IMR-90 (cell line): ENCODE results near the gene CCDC180. TPM values are rescaled to one million over a fixed set of nuclear protein-coding genes. Genes with fewer than 3 reads are reported as not detected.

Experiments
- ATAC-seq: fragments of 200-7000 bp; cut with Tn5 transposase; 2 replicates; pipeline ENCODE4 v1.9.1; 2020; ENCODE audit warnings: low read depth, mild to moderate bottlenecking, moderate library complexity
- BruUV-seq: library from RNA; stranded (reverse); fragments of 400-500 nt; replicated peaks from 2 replicates; lab custom pipeline; 2021; lab: Mats Ljungman, UMichigan
- CTCF ChIA-PET: fragments of 300-600 bp; formaldehyde crosslinking; extraction: SDS; loops from one replicate; lab custom pipeline; 2021; ENCODE audit warnings: antibody characterized with exemption; lab: Yijun Ruan, JAX
- POLR2A ChIA-PET: fragments of 300-600 bp; sonication (Branson Sonifier 250); formaldehyde crosslinking; loops from one replicate; lab custom pipeline; 2022; ENCODE audit warnings: antibody characterized with exemption; ENCODE audit not compliant: unreplicated experiment; lab: Charles Lee
- DNase-seq: peaks from one replicate; pipeline ENCODE4 v3.0.0; 2013
- H2AFZ ChIP-seq: replicated peaks from 2 replicates; pipeline ENCODE3; 2013; ENCODE audit warnings: low read length, mild to moderate bottlenecking; ENCODE audit not compliant: poor library complexity
- H2AK5ac ChIP-seq: 2 replicates; pipeline ENCODE4 v1.6.1; 2013; ENCODE audit warnings: low read depth, low read length, inconsistent platforms
- H2AK9ac ChIP-seq: replicated peaks from 2 replicates; pipeline ENCODE3; 2013; ENCODE audit warnings: mild to moderate bottlenecking, low read depth, low read length, moderate library complexity; ENCODE audit not compliant: poor library complexity
- H2BK120ac ChIP-seq: 2 replicates; pipeline ENCODE4 v1.6.1; 2013; ENCODE audit warnings: low read depth, low read length, inconsistent platforms
- H2BK15ac ChIP-seq: 3 replicates; pipeline ENCODE4 v1.6.1; 2013; ENCODE audit warnings: low read depth, low read length, inconsistent platforms
- H2BK20ac ChIP-seq: 2 replicates; pipeline ENCODE4 v1.6.1; 2013; ENCODE audit warnings: low read depth, mild to moderate bottlenecking, inconsistent platforms, low read length, moderate library complexity
- H2BK5ac ChIP-seq: 2 replicates; pipeline ENCODE4 v1.6.1; 2013; ENCODE audit warnings: mild to moderate bottlenecking, low read depth, low read length, inconsistent platforms; ENCODE audit not compliant: poor library complexity, severe bottlenecking
- H3K14ac ChIP-seq: replicated peaks from 2 replicates; pipeline ENCODE4 v1.6.1; 2013; ENCODE audit warnings: low read depth, low read length, inconsistent platforms
- H3K18ac ChIP-seq: 2 replicates; pipeline ENCODE4 v1.6.1; 2013; ENCODE audit warnings: low read depth, low read length, control low read depth
- H3K23ac ChIP-seq: 2 replicates; pipeline ENCODE4 v1.6.1; 2013; ENCODE audit warnings: low read depth, low read length, inconsistent platforms
- H3K27ac ChIP-seq: 2 replicates; pipeline ENCODE4 v1.5.1; 2013; ENCODE audit warnings: mild to moderate bottlenecking, control low read depth, low read length; ENCODE audit not compliant: insufficient read depth
- H3K27me3 ChIP-seq: 2 replicates; pipeline ENCODE4 v1.6.1; 2013; ENCODE audit warnings: low read length; ENCODE audit not compliant: control insufficient read depth, insufficient read depth
- H3K36me3 ChIP-seq: 2 replicates; pipeline ENCODE4 v1.6.1; 2013; ENCODE audit warnings: low read length, mixed read lengths; ENCODE audit not compliant: control insufficient read depth, insufficient read depth
- H3K4ac ChIP-seq: 2 replicates; pipeline ENCODE4 v1.6.1; 2013; ENCODE audit warnings: low read depth, low read length, inconsistent platforms
- H3K4me1 ChIP-seq: 2 replicates; pipeline ENCODE4 v1.6.1; 2013; ENCODE audit warnings: low read length, mixed read lengths; ENCODE audit not compliant: control insufficient read depth, insufficient read depth
- H3K4me2 ChIP-seq: 2 replicates; pipeline ENCODE4 v1.6.1; 2013; ENCODE audit warnings: low read depth, mild to moderate bottlenecking, control low read depth, low read length, moderate library complexity
- H3K4me3 ChIP-seq: 2 replicates; pipeline ENCODE4 v1.5.1; 2013; ENCODE audit warnings: low read depth, mild to moderate bottlenecking, control low read depth, low read length, moderate library complexity; ENCODE audit not compliant: insufficient read depth
- H3K56ac ChIP-seq: 2 replicates; pipeline ENCODE4 v1.6.1; 2013; ENCODE audit warnings: low read length, inconsistent platforms; ENCODE audit not compliant: insufficient read depth; ENCODE audit errors: extremely low read depth
- H3K79me1 ChIP-seq, 2 experiments: 2 replicates each; pipeline ENCODE4 v1.6.1; 2013; ENCODE audit warnings: low read length in 2 of 2, inconsistent platforms in 1 of 2, low read depth in 1 of 2
- H3K9ac ChIP-seq: 2 replicates; pipeline ENCODE4 v1.6.1; 2013; ENCODE audit warnings: low read depth, low read length, control low read depth
- H3K9me1 ChIP-seq: 2 replicates; pipeline ENCODE4 v1.6.1; 2013; ENCODE audit warnings: low read length, inconsistent platforms; ENCODE audit not compliant: insufficient read depth
- H3K9me3 ChIP-seq: 2 replicates; pipeline ENCODE4 v1.6.1; 2013; ENCODE audit warnings: low read length; ENCODE audit not compliant: control insufficient read depth, insufficient read depth
- H4K20me1 ChIP-seq: 2 replicates; pipeline ENCODE4 v1.6.1; 2013; ENCODE audit warnings: low read length, inconsistent platforms; ENCODE audit not compliant: insufficient read depth
- H4K5ac ChIP-seq: 2 replicates; pipeline ENCODE4 v1.6.1; 2013; ENCODE audit warnings: mild to moderate bottlenecking, low read depth, low read length, control low read depth
- H4K8ac ChIP-seq, 2 experiments: 2 replicates each; pipeline ENCODE4 v1.6.1; 2013; ENCODE audit warnings: low read depth in 2 of 2, low read length in 2 of 2, control low read depth in 1 of 2, inconsistent platforms in 1 of 2
- H4K91ac ChIP-seq: 2 replicates; pipeline ENCODE4 v1.6.1; 2013; ENCODE audit warnings: low read depth, low read length, inconsistent platforms; ENCODE audit not compliant: insufficient read depth
- CEBPB ChIP-seq: IDR thresholded peaks from 2 replicates; pipeline ENCODE4 v1.6.1; 2012; ENCODE audit warnings: low read depth, low read length, improper control_type of control experiment
- CHD1 ChIP-seq: IDR thresholded peaks from 2 replicates; pipeline ENCODE4 v1.6.1; 2012; ENCODE audit warnings: low read depth, low read length, improper control_type of control experiment
- MAZ ChIP-seq: IDR thresholded peaks from 2 replicates; pipeline ENCODE4 v1.6.1; 2012; ENCODE audit warnings: low read depth, mild to moderate bottlenecking, low read length, improper control_type of control experiment, moderate library complexity, borderline replicate concordance
- NFE2L2 ChIP-seq: fragments of 150-350 bp; IDR thresholded peaks from 2 replicates; pipeline ENCODE4 v1.6.1; 2016; ENCODE audit warnings: low read depth, mild to moderate bottlenecking, low read length
- POLR2A ChIP-seq: IDR thresholded peaks from 2 replicates; pipeline ENCODE4 v1.6.1; 2012; ENCODE audit warnings: mild to moderate bottlenecking, low read depth, low read length
- RAD21 ChIP-seq: IDR thresholded peaks from 2 replicates; pipeline ENCODE4 v1.6.1; 2012; ENCODE audit warnings: low read length, improper control_type of control experiment
- RFX5 ChIP-seq: IDR thresholded peaks from 2 replicates; pipeline ENCODE4 v1.8.0; 2012; ENCODE audit warnings: low read depth, mild to moderate bottlenecking, low read length, moderate library complexity
- WGBS, 2 experiments: methylation state at CpG; one replicate each; pipeline versions ENCODE4 v1.1.5 to v1.1.7; 2013; ENCODE audit warnings: missing lambda C conversion rate in 2 of 2; ENCODE audit not compliant: insufficient read length in 1 of 2; ENCODE audit errors: extremely low coverage in 2 of 2; 5-methylcytosine and 5-hydroxymethylcytosine counted together
- dilution Hi-C: fragments of 300-500 bp; cut with HindIII; formaldehyde crosslinking; loops from one replicate; pipeline ENCODE4 v1.14.3; 2018; ENCODE audit warnings: low sequenced_read_pairs; ENCODE audit not compliant: unreplicated experiment
- in situ Hi-C: fragments of 300-500 bp; cut with MboI; formaldehyde crosslinking; loops from 3 replicates; pipeline ENCODE4 v1.14.3; 2019; ENCODE audit warnings: low sequenced_read_pairs, inconsistent platforms, mixed read lengths
- intact Hi-C: fragments of 100-400 bp; cut with micrococcal nuclease; formaldehyde crosslinking; loops from 2 replicates; pipeline ENCODE4 v1.10.0; 2022
- polyA plus RNA-seq, 3 experiments: library from polyadenylated mRNA; depleted of rRNA; stranded (reverse); fragments of >200 nt; gene quantifications; 2 replicates each; pipeline ENCODE4 v1.2.3, GENCODE V29; 2012; ENCODE audit warnings: low replicate concordance in 1 of 3
- total RNA-seq: library from RNA; depleted of rRNA; stranded (reverse); fragments of >200 nt; gene quantifications from 2 replicates; pipeline ENCODE4 v1.2.3, GENCODE V29; 2012
- TF ChIP-seq, protein P1 (sequence below): fragments of 150-350 bp; IDR thresholded peaks from 2 replicates; pipeline ENCODE4 v1.6.1; 2017; ENCODE audit warnings: mild to moderate bottlenecking, antibody characterized with exemption, low read length, low read depth
- TF ChIP-seq, protein P2 (sequence below): conservative IDR thresholded peaks from 2 replicates; pipeline ENCODE4 v1.5.1; 2012; ENCODE audit warnings: mild to moderate bottlenecking, low read depth, low read length, improper control_type of control experiment
- TF ChIP-seq, protein P3 (sequence below): fragments of 150-350 bp; IDR thresholded peaks from 2 replicates; pipeline ENCODE4 v1.6.1; 2016; ENCODE audit warnings: low read depth, mild to moderate bottlenecking, low read length, moderate library complexity, borderline replicate concordance

The CCDC180 gene
- total and polyA plus RNA-seq, 2 of the 4 experiments (the other 2 are of a cell fraction) = 0.24 to 0.90 TPM

DNA sequence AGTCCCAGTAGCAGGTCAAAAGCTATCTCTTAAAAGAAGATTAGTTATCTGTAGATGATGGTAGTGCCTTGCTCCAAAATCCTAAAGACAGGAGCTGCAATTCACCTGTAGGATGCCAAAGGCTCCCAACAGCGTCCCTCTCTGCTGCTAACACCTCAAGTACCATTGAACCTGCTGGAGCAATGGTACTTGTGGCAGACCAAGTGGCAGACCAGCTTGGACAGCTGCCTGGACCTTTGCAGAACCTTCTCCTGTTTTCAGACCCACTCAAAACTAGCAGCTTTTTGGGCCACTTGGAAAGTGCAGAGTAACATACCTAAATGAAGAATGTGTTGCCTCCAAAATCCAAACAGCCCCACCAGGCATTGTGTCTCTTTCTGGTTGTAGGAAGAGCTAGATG, 6.9 kb upstream of the CCDC180 start:
- Histone ChIP-seq H2BK20ac (no peak overlapping the region), H3K9me3 (no peaks in the 10 kb centered on the region), H3K14ac (no peak overlapping the region), H4K8ac (no peak overlapping the region), H2BK120ac (no peak overlapping the region), H3K4me2 (no peak overlapping the region), H4K91ac (no peak overlapping the region), H3K79me1 (no peaks in the 10 kb centered on the region), H3K18ac (no peak overlapping the region), H3K4me1 (no peaks in the 10 kb centered on the region), H2AK9ac (no peak overlapping the region), H3K56ac (no peak overlapping the region), H3K9me1 (no peaks in the 10 kb centered on the region), H2BK15ac (no peak overlapping the region), H2AK5ac (no peak overlapping the region), H4K20me1 (no peaks in the 10 kb centered on the region), H3K27ac (no peak overlapping the region), H2BK5ac (no peak overlapping the region), H3K27me3 (no peaks in the 10 kb centered on the region), H2AFZ (no peak overlapping the region), H3K36me3 (no peaks in the 10 kb centered on the region), H3K4me3 (no peak overlapping the region), H4K5ac (no peak overlapping the region), H3K23ac (no peak overlapping the region), H3K4ac (no peak overlapping the region), H3K9ac (no peak overlapping the region)
- CTCF ChIA-PET = no interaction called here
- POLR2A ChIA-PET = no interaction called here
- ATAC-seq (no peak), DNase-seq (no peak)
- no TSS peak for BruUV-seq
- in situ Hi-C loops = no loop called here
- intact Hi-C loops = no loop called here
- dilution Hi-C loops = no loop called here
- WGBS, 2 experiments = no CpG with 5 or more reads among the region's 1 CpG
- TF ChIP-seq CEBPB = no peak
- TF ChIP-seq, protein P1, sequence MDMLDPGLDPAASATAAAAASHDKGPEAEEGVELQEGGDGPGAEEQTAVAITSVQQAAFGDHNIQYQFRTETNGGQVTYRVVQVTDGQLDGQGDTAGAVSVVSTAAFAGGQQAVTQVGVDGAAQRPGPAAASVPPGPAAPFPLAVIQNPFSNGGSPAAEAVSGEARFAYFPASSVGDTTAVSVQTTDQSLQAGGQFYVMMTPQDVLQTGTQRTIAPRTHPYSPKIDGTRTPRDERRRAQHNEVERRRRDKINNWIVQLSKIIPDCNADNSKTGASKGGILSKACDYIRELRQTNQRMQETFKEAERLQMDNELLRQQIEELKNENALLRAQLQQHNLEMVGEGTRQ = no peak
- TF ChIP-seq RAD21 = no peak
- TF ChIP-seq, protein P2, sequence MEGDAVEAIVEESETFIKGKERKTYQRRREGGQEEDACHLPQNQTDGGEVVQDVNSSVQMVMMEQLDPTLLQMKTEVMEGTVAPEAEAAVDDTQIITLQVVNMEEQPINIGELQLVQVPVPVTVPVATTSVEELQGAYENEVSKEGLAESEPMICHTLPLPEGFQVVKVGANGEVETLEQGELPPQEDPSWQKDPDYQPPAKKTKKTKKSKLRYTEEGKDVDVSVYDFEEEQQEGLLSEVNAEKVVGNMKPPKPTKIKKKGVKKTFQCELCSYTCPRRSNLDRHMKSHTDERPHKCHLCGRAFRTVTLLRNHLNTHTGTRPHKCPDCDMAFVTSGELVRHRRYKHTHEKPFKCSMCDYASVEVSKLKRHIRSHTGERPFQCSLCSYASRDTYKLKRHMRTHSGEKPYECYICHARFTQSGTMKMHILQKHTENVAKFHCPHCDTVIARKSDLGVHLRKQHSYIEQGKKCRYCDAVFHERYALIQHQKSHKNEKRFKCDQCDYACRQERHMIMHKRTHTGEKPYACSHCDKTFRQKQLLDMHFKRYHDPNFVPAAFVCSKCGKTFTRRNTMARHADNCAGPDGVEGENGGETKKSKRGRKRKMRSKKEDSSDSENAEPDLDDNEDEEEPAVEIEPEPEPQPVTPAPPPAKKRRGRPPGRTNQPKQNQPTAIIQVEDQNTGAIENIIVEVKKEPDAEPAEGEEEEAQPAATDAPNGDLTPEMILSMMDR = no peak
- TF ChIP-seq MAZ = no peak
- no peak for TF ChIP-seq CHD1
- TF ChIP-seq RFX5 = no peak
- TF ChIP-seq POLR2A = no peak
- TF ChIP-seq, protein P3, sequence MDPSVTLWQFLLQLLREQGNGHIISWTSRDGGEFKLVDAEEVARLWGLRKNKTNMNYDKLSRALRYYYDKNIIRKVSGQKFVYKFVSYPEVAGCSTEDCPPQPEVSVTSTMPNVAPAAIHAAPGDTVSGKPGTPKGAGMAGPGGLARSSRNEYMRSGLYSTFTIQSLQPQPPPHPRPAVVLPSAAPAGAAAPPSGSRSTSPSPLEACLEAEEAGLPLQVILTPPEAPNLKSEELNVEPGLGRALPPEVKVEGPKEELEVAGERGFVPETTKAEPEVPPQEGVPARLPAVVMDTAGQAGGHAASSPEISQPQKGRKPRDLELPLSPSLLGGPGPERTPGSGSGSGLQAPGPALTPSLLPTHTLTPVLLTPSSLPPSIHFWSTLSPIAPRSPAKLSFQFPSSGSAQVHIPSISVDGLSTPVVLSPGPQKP = no peak
- no peak for TF ChIP-seq NFE2L2
